ENCODE data around the gene OR4N2. TPM values are rescaled to one million over a fixed set of nuclear protein-coding genes. Genes with fewer than 3 reads are reported as not detected.

The OR4N2 gene
- total RNA-seq = not detected in 2 replicates

GRCh38 chr14:19803470-19803869 is at the start of gene OR4N2:
Gene OR4N2, plus strand, starts transcription at chr14:19803770. Its CDS starts 23,679 bp downstream, at chr14:19827449.

DNA sequence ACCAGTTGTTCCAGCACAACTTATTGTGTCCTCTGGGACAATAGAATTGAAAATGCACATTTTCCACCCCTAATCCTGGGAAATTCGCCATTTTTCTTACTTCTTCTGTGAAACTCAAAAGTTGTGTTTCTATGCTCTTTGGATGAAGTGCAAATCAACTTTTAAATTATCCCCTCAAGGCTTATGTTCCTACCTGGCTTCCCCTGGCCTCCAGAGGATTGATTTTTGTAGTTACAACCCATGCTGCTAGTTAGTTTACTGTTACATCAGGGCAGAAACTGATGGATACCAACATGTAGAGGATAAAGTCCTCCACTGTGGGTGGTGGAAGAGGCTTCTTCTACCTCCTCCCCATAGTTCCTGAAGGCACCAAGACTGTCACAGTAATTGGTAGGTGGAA is 30.4 kb upstream of the OR4N2 start, which contains the start of gene OR4M1:
OR4M1 (plus strand) TSS at position 301 of the 400 bp plus-strand sequence. CDS start 6,819 bp downstream, outside the sequence.

GRCh38 chr14:19874842-19875241 is 71.3 kb downstream of the OR4N2 start, which contains the start of gene OR4K2:
Gene OR4K2, plus strand, starts transcription at chr14:19875142. Its CDS starts 1,126 bp downstream, at chr14:19876268.

Other genes with a start within 250 kb of the OR4N2 start
- gene OR11H2, start 89.9 kb upstream of the OR4N2 start, total RNA-seq = not detected in 2 replicates
- gene OR4Q3, start 60.2 kb upstream of the OR4N2 start, total RNA-seq = not detected in 2 replicates
- gene OR4M1, start 30.3 kb upstream of the OR4N2 start, total RNA-seq = not detected in 2 replicates
- not detected in 2 replicates for gene OR4K2, start 71.4 kb downstream of the OR4N2 start, total RNA-seq
- not detected in 2 replicates for gene OR4K5, start 116.8 kb downstream of the OR4N2 start, total RNA-seq
- gene OR4K1, start 127.1 kb downstream of the OR4N2 start, total RNA-seq = not detected in 2 replicates
- gene OR4K15, start 171.8 kb downstream of the OR4N2 start, total RNA-seq = not detected in 2 replicates
- not detected in 2 replicates for gene OR4Q2, start 198.4 kb downstream of the OR4N2 start, total RNA-seq
- not detected in 2 replicates for gene OR4K14, start 215.5 kb downstream of the OR4N2 start, total RNA-seq
- gene OR4K13, start 232.3 kb downstream of the OR4N2 start, total RNA-seq = not detected in 2 replicates

Measured in dermis lymphatic vessel endothelial cell (primary cell).